Measurements from ENCODE around the gene SIX1. TPM values are rescaled to one million over a fixed set of nuclear protein-coding genes. Genes with fewer than 3 reads are reported as not detected.

SIX1 gene
- total RNA-seq, 4 donors from 2014 or later: 0.42 to 0.58 (median 0.48) TPM

DNA sequence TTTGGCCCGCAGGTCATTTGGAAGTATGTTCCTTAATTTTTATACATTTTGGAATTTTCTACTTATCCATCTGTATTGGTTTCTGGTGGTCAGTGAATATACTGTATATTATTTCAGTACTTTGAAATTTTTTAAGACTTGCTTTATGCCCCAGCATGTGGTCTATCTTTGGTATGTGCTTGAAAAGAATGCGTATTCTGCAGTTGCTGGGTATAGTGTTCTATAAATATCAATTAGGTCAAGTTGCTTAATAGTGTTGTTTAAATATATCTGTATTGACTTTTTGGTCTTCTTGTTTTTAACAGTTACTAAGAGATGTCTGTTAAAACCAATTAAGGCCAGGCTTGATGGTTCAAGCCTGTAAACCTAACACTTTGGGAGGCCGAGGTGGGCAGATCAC lies 21.7 kb upstream of the SIX1 start:
- Histone ChIP-seq H3K4me3 (no peak overlapping the region), H3K27me3 (no peaks in the 10 kb centered on the region), H3K27ac (replicated peaks in 1 of 4) (no peak overlapping the region), H3K9me3 (no peaks in the 10 kb centered on the region), H3K4me1 (no peaks in the 10 kb centered on the region), H3K36me3 (no peaks in the 10 kb centered on the region)
- DNase-seq (ENCODE audit: extremely low spot score): no peak
- intact Hi-C loops (cut with DNase I): no loop called here
- no peak for TF ChIP-seq EP300 (IDR thresholded peaks at IDR 0.05)
- TF ChIP-seq POLR2AphosphoS5 (IDR thresholded peaks at IDR 0.05): no peak
- no peak for TF ChIP-seq POLR2A (IDR thresholded peaks at IDR 0.05; ENCODE audit: low read depth)
- TF ChIP-seq, protein P1, sequence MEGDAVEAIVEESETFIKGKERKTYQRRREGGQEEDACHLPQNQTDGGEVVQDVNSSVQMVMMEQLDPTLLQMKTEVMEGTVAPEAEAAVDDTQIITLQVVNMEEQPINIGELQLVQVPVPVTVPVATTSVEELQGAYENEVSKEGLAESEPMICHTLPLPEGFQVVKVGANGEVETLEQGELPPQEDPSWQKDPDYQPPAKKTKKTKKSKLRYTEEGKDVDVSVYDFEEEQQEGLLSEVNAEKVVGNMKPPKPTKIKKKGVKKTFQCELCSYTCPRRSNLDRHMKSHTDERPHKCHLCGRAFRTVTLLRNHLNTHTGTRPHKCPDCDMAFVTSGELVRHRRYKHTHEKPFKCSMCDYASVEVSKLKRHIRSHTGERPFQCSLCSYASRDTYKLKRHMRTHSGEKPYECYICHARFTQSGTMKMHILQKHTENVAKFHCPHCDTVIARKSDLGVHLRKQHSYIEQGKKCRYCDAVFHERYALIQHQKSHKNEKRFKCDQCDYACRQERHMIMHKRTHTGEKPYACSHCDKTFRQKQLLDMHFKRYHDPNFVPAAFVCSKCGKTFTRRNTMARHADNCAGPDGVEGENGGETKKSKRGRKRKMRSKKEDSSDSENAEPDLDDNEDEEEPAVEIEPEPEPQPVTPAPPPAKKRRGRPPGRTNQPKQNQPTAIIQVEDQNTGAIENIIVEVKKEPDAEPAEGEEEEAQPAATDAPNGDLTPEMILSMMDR (IDR thresholded peaks at IDR 0.05): no peak
- WGBS: 93% methylated on average over 3 of the region's 3 CpGs

DNA sequence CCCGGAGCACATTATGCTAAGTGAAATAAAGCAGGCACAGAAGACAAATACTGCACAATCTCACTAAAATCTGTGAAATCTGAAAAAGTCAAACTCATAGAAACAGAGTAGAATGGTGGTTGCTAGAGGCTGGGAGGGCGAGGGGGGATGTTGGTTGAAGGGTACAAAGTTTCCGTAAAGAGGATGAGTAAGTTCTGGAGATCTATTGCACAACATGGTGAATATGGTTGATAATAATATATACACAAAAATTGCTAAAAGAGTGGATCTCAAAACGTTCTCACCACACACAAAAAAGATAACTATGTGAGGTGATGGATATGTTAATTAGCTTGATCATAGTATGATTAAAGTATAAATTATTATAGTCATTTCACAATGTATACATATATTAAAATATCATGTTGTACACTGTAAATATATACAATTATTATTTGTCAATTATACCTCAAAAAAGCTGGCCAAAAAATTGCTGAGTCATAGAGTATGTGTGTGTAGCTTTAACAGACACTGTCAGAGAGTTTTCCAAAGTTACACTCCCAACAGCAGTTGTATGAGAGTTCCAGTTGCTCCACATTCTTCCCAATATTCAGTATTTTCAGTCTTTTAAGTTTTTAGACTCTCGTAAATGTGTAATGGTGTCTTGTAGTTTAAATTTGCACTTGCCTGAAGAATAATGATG lies 19.3 kb upstream of the SIX1 start:
- DNase-seq (ENCODE audit: extremely low spot score): no peak
- intact Hi-C loops (cut with DNase I): no loop called here
- no peak overlapping the region for H3K4me3 ChIP-seq
- TF ChIP-seq POLR2A (IDR thresholded peaks at IDR 0.05; ENCODE audit: low read depth): no peak
- TF ChIP-seq POLR2AphosphoS5 (IDR thresholded peaks at IDR 0.05): no peak
- TF ChIP-seq, protein P1 (IDR thresholded peaks at IDR 0.05): no peak
- TF ChIP-seq EP300 (IDR thresholded peaks at IDR 0.05): no peak
- H3K27me3 ChIP-seq: peaks cover 0 to 3% (median 0%) of the 10 kb centered on the region in 4 donors
- WGBS: 83% methylated on average over 5 of the region's 5 CpGs
- no peaks in the 10 kb centered on the region for H3K36me3 ChIP-seq
- H3K27ac ChIP-seq (replicated peaks in 1 of 4): no peak overlapping the region
- H3K9me3 ChIP-seq: no peaks in the 10 kb centered on the region
- no peaks in the 10 kb centered on the region for H3K4me1 ChIP-seq

DNA sequence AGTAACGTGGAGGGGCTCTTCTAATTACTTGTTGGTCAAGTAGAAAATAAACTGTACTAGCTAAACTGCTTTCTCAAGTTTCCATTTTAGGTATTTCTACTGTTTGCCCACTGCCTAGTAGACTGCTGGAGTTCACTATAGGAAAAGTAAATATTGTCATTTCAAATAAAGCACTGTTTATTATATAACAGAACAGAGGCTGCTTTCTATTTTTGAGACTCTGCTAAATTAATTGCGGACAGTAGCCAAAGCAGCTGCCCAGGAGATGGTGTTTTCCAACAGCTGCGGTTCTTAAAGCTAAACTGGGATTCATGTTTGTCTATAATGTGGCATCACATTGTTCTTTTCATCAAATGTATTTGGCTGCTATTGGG lies 15.9 kb upstream of the SIX1 start:
- Histone ChIP-seq H3K27ac (replicated peaks in 1 of 4) (no peak overlapping the region), H3K4me1 (no peaks in the 10 kb centered on the region), H3K4me3 (no peak overlapping the region), H3K27me3 (peaks cover 0 to 32% (median 0%) of the 10 kb centered on the region in 4 donors), H3K9me3 (no peaks in the 10 kb centered on the region), H3K36me3 (no peaks in the 10 kb centered on the region)
- DNase-seq (ENCODE audit: extremely low spot score): no peak
- TF ChIP-seq EP300 (IDR thresholded peaks at IDR 0.05): no peak
- TF ChIP-seq POLR2A (IDR thresholded peaks at IDR 0.05; ENCODE audit: low read depth): no peak
- TF ChIP-seq, protein P1 (IDR thresholded peaks at IDR 0.05): no peak
- no peak for TF ChIP-seq POLR2AphosphoS5 (IDR thresholded peaks at IDR 0.05)
- intact Hi-C loops (cut with DNase I): no loop called here
- WGBS: 49% methylated on average over 3 of the region's 3 CpGs

DNA sequence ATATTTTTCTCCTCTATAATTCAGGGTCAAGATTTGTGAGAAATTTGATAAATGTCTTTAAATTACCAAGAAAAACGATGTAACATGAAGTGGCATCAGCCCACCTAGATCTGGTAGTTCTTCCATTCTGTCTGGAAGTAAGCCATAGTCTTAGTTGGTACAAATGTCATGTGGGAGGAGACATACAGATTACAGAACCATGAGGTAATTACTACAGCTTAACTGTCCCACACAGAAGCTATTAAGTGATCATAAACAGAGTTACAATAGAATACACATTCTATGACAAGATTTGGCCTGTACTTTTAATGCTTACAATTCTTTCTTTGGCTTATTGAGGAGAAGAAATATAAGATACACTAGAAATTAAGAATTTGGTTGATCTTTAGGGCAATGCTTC lies 13.7 kb upstream of the SIX1 start:
- Histone ChIP-seq H3K4me1 (peaks cover under 1 to 6% (median 1%) of the 10 kb centered on the region in 4 donors), H3K4me3 (no peak overlapping the region), H3K9me3 (no peaks in the 10 kb centered on the region), H3K36me3 (no peaks in the 10 kb centered on the region), H3K27ac (replicated peaks in 1 of 4) (no peak overlapping the region), H3K27me3 (peaks cover 0 to 52% (median 7%) of the 10 kb centered on the region in 4 donors)
- intact Hi-C loops (cut with DNase I): no loop called here
- WGBS: 85% methylated on average over 1 of the region's 1 CpG
- no peak for DNase-seq (ENCODE audit: extremely low spot score)
- no peak for TF ChIP-seq POLR2A (IDR thresholded peaks at IDR 0.05; ENCODE audit: low read depth)
- TF ChIP-seq POLR2AphosphoS5 (IDR thresholded peaks at IDR 0.05): no peak
- no peak for TF ChIP-seq EP300 (IDR thresholded peaks at IDR 0.05)
- TF ChIP-seq, protein P1 (IDR thresholded peaks at IDR 0.05): no peak

DNA sequence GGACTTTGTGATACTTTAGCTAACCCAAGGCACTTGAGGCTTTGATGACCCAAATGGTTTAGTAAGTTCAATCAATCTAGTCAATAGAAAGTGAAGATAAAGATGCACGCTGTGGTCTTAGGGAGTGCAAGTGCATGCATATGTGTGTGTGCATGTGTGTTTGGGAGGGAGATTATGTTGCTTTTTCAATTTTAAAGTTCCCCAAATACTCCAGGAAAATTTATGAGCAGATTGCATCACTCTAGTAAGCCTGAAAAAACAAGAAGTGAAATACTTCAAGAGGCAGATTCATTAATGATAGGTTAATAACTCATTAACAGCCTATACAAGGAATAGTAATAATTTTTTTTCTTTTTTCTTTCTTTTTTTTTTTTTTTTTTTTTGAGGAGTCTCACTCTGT lies 12.4 kb upstream of the SIX1 start:
- TF ChIP-seq POLR2AphosphoS5 (IDR thresholded peaks at IDR 0.05): no peak
- no peak for TF ChIP-seq POLR2A (IDR thresholded peaks at IDR 0.05; ENCODE audit: low read depth)
- TF ChIP-seq EP300 (IDR thresholded peaks at IDR 0.05): no peak
- TF ChIP-seq, protein P1 (IDR thresholded peaks at IDR 0.05): no peak
- no peak overlapping the region for H3K4me3 ChIP-seq
- no peaks in the 10 kb centered on the region for H3K9me3 ChIP-seq
- peaks cover 0 to 65% (median 18%) of the 10 kb centered on the region in 4 donors for H3K27me3 ChIP-seq
- intact Hi-C loops (cut with DNase I): no loop called here
- no peak overlapping the region for H3K27ac ChIP-seq (replicated peaks in 1 of 4)
- 64% methylated on average over 1 of the region's 1 CpG for WGBS
- DNase-seq (ENCODE audit: extremely low spot score): no peak
- H3K36me3 ChIP-seq: no peaks in the 10 kb centered on the region
- peaks cover 11 to 19% (median 14%) of the 10 kb centered on the region in 4 donors for H3K4me1 ChIP-seq

Data from esophagus muscularis mucosa (tissue), 4 donors.